Activated T-cell treated with anti-CD3 and anti-CD28 coated beads for 4 hours (primary cell): ENCODE data around the gene ARMC9.
"Not testable (repeated sequence)": the region's sequence is repeated elsewhere in the genome, so short reads cannot be mapped to it uniquely, and the experiment has no call there.

Experiments used
- DNase-seq: peaks from one replicate; pipeline ENCODE4 v3.0.0-alpha.2; 2020

The ARMC9 gene

DNA sequence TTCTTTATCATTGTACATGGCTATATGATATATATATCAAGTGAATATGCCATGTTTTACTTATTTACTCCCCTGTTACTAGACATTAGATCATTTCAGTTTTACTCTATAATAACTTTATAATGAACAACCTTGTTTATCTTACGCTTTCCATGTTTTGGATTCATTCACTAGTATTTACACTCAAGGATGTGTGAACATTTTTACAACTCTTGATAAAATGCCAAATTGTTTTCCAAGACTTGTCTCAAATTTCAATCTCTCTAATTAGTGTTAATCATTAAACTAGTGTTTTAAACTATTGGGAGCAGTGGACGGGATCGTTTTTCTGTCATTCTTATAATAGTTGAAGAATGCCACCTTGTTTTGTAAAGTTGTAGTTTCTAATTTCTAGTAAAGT, 145.6 kb downstream of the ARMC9 start:
- no peak for DNase-seq

DNA sequence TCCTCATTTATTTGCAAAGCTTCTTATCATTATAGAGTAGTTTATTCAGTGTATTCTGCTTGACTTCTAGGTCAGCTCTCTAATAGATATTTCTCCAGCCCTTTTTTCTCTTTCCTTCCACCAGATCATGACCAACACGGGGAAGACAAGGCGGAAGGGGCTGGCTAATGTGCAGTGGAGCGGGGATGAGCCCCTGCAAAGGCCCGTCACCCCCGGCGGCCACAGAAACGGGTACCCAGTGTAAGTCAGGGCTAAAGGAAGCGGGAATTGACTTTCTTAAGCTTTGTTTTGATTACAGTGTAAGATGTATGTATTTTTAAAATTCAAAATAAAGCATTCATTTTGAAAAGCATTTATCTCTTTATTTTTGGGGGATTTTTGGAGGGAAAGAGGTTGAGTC, 146.4 kb downstream of the ARMC9 start:
- no peak for DNase-seq

DNA sequence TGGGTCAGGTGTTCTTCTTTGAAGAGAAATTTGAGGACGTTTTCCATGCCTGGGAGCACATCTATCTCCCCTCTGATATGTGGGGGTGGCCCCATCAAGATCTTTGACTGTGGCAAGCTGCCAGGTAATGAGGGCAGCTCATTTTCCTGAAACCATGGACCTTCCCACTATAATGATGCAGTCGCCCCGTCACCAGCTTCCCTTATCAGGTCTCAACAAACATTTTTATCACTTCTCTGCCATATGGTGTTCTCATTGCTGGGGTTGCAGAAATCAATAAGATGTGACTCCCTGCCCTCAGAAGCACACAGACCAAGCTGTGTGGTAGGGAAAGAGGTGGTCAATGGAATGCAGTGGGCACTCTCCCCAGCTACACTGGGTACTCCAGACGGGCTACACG, 148.7 kb downstream of the ARMC9 start:
- DNase-seq: no peak

DNA sequence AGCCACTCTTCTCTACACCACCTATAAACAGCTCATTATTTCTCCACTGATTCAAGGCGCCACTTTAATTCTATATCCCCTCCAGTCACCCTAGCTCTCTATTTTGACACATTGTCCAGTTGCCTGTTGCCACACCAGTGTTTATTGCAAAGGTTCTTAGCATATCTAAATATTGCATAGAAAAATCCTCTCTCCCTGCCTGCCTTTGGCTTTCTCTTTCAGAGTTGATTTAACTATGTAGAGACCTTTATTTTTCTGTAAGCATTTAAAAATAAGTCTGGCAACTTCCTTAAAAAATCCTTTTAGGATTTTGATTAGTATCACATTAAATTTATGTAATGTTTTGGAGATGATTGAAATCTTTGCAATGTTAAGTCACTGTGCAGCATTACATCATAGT, 149.2 kb downstream of the ARMC9 start:
- no peak for DNase-seq

DNA sequence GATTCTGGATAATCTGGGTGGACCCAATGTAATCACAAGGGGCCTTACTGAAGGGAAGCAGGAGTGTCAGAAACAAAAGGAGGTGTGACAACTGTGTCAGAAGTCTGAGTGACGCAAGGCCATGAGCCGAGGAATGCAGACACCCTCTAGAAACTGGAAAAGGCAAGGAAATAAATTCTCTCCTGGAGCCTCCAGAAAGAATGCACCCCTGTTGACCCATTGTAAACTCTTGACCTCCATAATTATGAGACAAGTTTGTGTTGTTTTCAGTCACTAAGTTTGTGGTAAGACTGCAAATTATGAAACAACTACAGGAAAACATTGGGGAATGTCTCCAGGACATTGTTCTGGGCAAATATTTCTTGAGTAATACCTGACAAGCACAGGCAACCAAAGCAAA, 149.7 kb downstream of the ARMC9 start:
- no peak for DNase-seq

DNA sequence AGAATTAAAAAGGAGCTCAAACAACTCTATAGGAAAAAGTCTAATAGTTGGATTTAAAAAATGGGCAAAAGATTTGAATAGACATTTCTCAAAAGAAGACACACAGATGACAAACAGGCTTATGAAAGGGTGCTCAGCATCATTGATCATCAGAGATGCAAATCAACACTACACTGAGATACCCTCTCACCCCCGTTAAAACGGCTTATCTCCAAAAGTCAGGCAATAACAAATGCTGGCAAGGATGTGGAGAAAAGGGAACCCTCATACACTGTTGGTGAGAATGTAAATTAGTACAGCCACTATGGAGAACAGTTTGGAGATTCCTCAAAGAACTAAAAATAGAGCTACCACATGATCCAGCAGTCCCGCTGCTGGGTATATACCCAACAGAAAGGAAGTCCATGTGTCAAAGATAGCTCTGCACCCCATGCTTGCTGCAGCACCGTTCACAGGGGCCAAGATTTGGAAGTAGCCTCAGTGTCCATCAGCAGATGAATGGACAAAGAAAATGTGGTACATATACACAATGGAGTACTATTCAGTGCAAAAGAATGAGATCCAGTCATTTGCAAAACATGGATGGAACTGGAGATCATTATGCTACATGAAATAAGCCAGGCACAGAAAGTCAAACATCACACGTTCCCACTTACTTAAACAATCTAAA, 150.4 kb downstream of the ARMC9 start:
- no peak for DNase-seq

DNA sequence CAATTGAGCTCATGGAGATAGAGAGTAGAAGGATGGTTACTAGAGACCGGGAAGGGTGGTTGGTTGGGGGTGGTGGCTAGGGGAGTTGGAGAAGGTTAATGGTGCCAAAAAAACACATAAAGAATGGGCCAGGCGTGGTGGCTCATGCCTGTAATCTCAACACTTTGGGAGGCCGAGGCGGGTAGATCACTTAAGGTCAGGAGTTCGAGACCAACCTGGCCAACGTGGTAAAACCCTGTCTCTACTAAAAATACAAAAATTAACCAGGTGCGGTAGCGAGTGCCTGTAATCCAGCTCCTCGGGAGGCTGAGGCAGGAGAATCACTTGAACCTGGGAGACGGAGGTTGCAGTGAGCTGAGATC, 150.9 kb downstream of the ARMC9 start:
- not testable (repeated sequence) for DNase-seq

DNA sequence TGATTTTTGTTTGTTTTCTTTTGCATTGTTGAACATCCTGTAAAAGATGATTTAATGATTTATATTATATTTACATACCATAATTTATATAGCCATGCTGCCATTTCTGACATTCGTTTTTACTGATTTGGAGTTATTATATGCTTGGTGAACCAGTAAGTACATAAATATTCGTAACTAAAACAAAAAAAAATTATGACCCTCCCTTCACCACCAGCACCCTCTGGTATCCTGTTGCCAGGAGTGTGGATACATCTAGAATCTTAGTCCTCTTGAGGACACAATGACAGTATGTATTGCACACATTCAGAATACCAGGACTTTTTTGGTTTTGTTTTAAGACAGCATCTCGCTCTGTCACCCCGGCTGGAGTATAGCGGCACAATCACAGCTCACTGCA, 153.2 kb downstream of the ARMC9 start:
- no peak for DNase-seq

DNA sequence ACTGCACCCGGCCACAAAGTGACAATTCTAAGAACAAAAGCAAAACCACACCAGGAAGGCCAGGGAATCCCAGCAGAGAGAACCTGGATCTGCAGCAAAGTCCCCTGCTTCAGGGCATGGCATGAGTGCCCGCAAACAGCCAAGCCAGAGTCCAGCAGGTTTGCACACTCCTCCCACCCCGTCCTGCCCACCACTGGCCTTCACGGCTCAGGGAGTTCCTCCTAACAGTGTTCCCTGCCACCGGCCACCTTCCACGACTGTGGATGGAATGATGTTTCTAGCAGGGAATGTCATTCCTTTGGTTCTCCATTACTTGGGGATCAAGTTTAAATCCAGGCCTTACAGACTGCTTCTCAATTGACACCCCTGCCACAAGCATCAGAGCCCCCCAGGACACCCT, 155.0 kb downstream of the ARMC9 start:
- no peak for DNase-seq

DNA sequence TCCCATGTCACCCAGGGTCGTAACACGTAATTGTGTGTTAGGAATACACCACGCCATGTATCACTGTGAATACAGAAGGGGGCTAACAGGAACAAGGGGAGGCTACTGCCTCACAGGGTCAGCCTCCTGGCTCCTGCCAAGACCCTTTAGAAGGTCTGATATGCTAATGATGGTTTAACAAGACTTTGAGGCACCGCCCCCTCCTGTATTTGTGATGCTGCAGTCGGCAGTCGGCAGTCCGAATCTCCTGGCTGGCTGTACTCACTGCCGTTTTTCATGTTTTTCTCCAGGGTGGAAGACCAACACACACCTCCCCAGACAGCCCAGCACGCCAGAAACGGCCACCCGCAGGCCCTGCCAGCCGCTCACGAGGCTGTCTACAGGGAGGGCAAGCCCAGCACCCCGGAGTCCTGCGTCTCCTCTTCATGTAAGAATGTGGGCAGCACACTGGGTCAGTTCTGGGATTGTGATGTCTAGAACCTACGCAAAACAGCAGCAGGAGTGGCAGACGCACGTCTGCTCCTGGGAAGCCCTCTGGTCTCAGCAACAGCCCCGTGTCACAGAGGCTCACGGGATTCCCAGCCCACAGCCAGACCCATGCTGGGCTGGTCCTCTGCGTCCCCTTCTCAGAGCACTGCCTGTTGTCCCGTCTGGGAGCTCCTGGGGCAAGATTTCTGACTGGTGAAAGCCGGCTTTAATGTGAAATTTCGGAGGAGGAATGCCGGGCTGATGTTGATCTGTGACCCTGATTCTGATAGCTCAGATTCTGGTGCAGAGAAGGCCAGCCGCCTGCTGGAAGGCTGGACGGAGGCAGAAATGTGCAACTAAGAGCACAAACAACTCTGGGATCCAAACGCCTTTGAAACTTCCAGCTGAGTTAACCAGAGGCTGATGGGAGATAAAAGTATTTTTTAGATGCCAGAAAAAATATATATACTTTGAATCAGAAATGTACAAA, 157.4 kb downstream of the ARMC9 start:
- no peak for DNase-seq

DNA sequence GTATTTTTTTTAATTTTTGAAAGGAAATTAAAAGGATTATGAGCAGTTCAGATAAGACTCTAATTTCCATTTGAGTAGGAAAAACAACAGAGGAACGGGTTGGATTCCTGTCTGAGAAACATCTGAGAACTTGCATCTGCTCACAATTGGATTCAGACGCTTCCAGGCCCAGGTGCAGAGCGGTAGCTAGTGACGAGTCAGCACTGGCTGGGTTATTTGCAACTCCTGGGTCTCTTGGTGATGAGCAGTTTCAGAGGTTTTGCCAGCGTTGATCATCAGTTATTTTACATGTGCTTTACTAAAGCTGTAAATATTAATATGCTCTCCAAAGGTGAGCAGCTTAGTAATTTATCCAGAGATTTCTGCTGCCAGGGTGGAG, 158.0 kb downstream of the ARMC9 start:
- DNase-seq: no peak

DNA sequence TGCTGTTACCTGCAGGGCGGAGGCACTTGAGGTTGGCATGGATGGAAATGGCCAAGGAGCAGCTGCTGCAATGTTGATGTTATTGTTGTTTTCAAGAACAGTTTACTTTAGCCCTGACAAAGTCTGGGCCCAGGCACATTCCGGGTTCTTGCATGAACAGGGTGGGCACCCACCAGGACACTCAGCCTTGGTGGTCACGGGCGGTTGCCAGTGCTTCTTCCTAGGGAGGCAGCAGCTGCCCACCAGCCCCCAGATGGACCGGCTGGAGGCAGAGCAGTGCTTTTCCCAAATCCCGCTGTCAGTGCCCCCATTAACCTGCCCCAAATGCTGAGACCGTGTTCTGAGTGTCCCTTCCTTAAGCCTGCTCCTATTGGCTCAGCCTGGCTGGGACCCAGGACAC, 158.6 kb downstream of the ARMC9 start:
- DNase-seq: no peak

DNA sequence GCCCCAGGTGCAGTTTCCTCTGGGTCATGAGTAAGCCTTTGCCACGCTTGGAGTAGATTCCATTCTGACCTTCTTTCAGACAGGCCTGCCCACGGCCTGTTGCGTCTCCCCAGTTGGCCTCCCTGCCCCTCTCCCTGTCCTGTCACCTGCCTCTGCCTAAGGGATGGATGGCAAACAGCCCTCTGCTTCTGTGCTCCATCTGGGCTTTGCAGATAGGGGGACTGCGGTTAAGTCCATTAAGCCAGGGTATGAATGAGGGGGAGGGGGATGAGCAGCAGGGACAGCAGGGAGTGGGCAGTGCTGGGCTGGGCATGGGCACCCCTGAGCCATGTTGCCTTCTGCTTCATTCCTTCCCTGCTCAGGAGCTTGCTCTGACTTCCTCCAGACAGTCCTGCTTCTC, 159.5 kb downstream of the ARMC9 start:
- no peak for DNase-seq

DNA sequence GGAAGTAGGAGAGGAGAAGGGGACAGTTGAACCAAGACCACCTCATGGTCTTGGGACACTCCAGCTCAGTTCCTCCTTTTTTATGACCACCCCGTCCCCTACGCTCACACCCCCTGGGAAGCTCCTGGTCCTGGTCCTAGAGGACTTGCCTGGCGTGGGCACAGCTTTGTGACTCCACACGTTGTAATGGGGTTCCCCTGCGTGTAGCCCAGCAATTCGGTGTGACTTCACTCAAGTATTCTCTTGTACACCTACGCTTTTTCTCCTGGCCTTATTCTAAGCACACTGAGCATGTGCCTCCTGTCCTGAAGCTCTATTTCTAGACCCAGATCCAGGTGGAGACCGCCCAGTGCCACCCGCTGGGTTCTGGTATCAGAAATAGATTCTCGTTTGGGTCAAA, 161.0 kb downstream of the ARMC9 start:
- DNase-seq: no peak

DNA sequence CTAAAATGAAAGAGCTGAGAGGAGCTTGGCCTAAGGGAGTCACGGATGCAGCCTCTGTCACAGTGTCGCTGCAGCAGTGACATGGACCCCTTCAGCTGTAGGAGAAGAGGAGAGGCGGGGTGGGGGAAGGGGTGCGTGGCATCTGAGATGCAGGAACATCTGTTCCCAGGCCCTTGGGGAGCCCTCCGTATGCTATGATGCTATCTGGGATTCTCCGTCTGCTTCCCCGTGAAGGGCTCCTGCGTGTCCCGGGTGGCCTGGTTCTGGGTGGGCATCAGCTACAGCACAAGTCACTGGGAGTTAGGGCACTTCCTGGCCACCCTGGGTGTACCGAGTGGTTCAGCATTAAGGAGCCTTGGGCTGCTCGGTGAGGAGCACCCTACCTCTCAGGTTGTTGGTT, 161.5 kb downstream of the ARMC9 start:
- DNase-seq: no peak

DNA sequence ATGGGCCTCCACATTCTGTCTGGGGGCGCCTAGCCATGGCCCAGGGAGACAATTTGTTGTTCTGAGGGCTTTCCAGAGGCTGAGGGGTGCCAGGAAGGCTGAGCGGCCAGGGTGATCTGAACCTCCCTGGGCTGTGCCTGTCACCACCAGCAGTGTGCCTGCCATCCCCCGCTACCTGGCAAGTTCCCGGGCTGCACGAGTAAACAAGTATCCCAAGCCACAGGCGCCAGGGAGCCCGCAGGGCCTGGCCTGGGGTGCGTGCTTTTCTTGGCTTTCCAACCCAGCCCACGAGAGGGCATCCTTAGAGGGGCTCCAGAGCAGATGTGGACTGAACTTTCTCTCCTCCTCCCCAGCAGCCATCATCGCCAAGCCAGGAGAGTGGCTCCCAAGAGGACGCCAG, 162.0 kb downstream of the ARMC9 start:
- no peak for DNase-seq

DNA sequence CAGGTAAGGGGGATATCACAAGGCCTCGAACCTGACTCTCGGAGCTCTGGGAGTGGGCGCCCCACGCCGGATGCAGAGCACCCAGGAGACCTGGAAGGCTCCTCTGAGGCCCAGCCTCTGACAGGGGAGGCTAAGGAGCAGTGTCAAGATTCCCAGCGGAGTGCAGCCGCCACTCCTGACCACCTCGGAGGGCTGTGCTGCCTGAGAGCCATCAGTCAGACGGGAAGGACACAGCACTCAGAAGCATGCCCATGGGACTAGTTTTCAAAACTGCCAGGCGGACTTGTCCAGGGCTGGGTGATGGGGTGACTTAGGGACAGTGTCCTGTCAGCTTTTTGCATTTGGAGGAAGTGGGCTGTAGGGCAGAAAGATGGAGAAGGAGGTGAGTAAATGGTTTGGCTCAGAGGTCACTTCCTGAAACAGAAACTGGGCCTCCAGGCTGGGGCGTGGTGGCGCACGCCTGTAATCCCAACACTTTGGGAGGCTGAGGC, 162.5 kb downstream of the ARMC9 start:
- DNase-seq: no peak

DNA sequence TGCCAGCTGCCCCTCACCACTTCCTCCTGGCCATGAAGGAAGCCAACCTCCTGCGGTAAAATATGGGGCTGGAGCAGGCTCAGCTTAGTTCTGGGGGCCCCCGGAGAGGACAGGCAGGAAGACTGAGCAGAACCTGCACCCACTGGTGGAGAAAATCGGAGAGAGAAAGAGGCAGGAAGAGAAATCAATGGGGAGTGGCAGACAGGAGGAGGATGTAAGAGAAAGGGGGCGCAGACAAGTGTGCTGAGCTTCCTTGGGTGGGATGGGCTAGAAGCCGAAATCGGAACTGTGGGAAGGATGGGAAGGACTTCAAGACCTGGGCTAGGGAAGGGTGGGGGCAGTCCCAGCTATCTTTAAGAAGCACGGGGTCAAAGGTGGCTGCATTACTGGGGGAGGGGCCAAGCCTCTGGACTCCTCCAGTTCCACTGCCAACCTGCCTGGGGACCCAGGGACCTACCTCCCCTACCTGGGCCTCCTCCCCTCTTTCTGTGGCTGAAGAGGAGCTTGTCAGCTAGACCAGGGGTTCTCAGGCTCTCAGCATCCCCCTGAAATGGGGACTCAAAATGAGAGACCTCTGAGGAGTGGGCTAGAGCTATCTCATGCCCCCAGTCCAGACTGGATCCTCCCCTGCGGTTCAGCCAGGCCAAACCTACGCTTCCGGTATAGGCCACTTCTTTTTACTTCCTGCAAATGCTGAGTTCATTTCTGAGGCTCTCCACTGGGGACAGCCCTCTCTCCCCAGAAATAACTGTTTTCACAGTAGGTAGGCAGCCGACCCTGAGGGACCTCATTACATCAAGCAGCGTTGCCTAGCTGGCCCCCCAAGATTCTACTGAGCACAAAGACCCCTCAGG, 163.5 kb downstream of the ARMC9 start:
- no peak for DNase-seq

DNA sequence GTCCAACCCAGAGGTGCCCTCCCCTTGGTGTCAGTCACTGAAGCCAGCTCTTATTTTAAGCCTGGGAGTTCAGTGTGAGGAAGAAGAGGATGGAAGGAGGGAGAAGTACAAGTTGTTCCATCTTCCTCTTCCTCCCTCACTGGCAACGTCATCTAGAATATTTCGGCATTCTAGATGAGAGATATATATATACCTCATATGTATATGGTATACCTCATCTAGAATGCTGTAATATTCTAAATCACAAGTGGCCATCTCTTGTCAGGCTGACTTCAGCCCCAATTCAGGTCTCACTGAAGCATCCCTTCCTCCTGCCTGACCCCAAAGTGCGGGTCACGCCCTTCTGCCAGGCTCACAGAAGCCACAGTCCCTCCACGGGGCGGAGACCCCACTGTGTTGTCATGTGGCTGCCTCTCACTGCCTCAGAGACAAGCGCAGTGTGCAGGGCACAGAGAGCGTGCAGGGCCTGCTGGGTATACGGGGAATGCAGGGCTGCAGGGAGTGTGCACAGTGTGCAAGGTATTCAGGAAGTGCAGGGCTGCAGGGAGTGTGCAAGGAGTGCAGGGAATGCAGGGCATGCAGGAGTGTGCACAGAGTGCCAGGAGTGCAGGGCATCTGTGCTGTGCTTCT, 164.2 kb downstream of the ARMC9 start:
- DNase-seq: no peak

DNA sequence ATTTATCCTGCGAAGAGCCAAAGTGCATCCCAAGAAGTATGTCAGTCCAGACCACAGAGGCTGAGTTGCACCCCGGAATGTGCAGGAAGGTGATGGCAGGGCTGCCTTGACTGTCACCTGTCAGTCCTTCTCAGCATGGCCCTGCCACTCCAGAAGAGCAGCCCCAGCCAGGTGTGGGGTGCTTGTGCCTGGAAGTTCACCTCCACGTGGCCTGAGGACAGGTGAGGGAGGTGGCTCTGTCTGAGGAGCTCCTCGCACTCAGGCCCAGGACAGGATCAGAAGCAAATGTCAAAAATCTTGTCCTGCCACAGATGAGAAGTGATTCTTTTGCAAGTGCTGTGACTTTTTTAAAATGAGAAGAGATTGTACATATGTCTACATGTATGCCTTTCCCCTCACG, 165.6 kb downstream of the ARMC9 start:
- DNase-seq: no peak

DNA sequence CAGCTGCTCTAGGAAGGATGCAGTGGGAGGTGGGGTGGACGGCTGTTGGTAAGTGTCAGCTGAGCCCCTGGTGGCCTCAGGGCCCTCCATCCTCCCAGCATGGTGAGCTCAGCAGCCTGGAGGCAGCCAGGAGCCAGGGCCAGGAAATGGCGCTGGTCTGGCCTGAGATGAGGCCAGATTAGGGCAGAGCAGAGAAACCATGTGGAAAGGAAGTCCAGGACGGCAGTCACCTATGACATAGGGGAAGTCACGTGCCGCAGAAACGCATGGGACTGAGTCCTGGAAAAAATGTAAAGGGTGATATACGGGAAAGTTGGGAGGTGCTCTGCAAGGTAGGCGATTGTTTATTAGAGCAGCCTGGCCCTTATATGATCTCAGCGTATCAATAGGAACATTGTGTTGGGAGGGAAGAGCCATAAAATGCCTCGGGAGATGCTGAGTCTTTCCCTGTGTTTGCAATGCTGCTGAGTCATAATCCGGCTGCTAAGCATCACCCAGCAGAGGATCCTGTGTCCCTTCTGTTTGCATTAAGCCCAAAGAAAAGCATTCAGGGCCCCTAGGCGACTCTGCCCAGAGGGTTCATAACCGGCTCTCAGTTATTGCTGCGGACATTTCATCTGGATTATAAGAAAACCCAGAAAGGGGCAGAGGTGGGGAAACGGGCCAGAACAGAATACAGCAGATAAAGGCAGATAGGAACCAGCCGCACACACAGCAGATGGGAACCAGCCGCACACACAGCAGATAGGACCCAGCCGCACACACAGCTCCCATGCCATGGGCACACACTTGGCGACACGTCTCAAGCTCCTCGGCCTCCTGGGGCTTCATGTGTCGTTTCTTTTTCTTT, 166.8 kb downstream of the ARMC9 start:
- DNase-seq: no peak

DNA sequence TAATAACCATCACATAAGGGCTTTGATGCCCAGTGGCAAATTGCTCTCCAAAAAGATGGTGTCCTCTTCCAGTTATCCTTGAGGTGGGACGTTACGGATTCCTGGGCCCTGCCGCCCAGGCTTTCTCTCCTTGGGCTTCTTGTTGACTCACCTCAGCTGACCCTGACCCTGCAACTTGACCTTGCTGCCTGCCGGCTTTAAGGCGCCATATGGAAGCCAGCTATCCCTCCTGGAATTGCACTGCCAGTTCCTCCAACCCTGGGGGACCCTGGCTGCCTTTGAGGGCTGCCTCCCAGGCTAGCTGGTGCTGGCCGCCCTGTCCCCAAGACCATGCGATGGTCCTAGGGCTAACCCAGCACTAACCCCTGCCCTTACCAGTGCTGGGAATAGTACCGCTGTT, 168.7 kb downstream of the ARMC9 start:
- DNase-seq: no peak
